ENCODE results near the gene RBM45.

The RBM45 gene

GRCh38 chr2:178101321-178102079 is 10.7 kb upstream of the RBM45 start:
- in situ Hi-C loops (cut with MboI; ENCODE audit: low pct_unique_long_range_greater_than_20kb, low sequenced_read_pairs) = no loop called here
- no peak for DNase-seq

GRCh38 chr2:178105566-178105965 is 6.7 kb upstream of the RBM45 start:
- in situ Hi-C loops (cut with MboI; ENCODE audit: low pct_unique_long_range_greater_than_20kb, low sequenced_read_pairs) = no loop called here

GRCh38 chr2:178106053-178106452 is 6.2 kb upstream of the RBM45 start:
- in situ Hi-C loops (cut with MboI; ENCODE audit: low pct_unique_long_range_greater_than_20kb, low sequenced_read_pairs) = no loop called here
- DNase-seq = no peak

More at GRCh38 chr2:178105566-178105965, 6.7 kb upstream of the RBM45 start:
- DNase-seq = no peak

GRCh38 chr2:178108176-178108575 is 4.1 kb upstream of the RBM45 start:
- no peak for DNase-seq
- in situ Hi-C loops (cut with MboI; ENCODE audit: low pct_unique_long_range_greater_than_20kb, low sequenced_read_pairs) = no loop called here

DNA sequence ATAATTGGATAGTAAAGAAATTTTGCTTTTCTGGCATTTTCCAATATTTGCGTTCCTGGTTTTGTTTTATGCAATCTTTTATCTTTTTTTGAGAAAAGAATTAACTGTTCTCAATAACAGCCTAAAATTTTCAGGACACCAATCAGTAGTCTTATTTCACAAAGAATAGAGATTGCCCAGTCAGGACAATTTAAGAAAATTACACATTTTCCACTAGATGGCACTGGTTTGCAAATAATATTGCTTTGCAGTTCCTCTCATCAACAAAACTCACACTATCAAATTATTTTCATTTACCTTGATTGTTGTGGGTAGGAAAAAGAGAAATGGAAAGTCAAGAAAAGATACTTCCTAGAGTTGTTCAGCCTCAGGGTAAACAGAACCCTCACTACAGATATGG is 2.4 kb upstream of the RBM45 start:
- in situ Hi-C loops (cut with MboI; ENCODE audit: low pct_unique_long_range_greater_than_20kb, low sequenced_read_pairs) = no loop called here
- peak; percentile 68 for DNase-seq

- DNase-seq = no peak
- in situ Hi-C loops (cut with MboI; ENCODE audit: low pct_unique_long_range_greater_than_20kb, low sequenced_read_pairs) = no loop called here
These were observed 1.6 kb upstream of the RBM45 start for GRCh38 chr2:178110681-178111080.

GRCh38 chr2:178111743-178112142 is 494 bp upstream of the RBM45 start:
- no peak for DNase-seq
- in situ Hi-C loops (cut with MboI; ENCODE audit: low pct_unique_long_range_greater_than_20kb, low sequenced_read_pairs) = no loop called here

DNA sequence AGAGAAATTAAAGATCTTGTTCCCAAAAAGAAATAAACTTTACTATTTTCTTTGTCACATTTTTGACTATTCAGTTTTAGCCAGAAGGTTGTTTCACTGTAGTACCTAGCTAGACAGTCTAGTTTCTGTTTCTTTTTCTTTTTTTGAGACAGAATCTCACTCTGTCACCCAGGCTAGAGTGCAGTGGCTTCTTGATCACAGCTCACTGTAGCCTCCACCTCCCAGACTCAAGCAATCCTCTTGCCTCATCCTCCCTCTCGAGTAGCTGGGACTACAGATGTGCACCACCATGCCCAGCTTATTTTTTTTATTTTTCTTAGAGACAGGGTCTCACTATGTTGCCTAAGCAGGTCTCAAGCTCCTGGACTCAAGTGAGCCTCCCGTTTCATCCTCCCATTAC is 2.2 kb downstream of the RBM45 start:
- no peak for DNase-seq
- in situ Hi-C loops (cut with MboI; ENCODE audit: low pct_unique_long_range_greater_than_20kb, low sequenced_read_pairs) = no loop called here

DNA sequence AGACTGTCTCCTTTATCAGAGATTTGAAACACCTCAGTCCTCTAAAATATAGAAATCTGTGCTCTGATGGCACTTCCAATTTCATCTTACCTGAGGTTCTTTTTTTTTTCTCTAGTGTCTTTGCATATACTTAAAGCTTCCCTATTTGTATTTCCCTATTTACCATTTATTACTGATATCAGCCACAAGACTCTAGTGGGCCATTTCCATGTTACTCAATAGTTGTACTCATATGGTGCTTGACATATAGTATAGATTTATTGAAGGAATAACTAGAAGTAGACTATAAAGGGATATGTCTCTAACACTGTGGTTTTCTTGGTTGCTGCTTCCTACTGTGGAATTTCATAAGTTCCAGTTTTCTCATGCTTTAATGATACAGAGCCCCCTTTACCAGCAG is 3.0 kb downstream of the RBM45 start:
- no peak for DNase-seq
- in situ Hi-C loops (cut with MboI; ENCODE audit: low pct_unique_long_range_greater_than_20kb, low sequenced_read_pairs) = no loop called here

DNA sequence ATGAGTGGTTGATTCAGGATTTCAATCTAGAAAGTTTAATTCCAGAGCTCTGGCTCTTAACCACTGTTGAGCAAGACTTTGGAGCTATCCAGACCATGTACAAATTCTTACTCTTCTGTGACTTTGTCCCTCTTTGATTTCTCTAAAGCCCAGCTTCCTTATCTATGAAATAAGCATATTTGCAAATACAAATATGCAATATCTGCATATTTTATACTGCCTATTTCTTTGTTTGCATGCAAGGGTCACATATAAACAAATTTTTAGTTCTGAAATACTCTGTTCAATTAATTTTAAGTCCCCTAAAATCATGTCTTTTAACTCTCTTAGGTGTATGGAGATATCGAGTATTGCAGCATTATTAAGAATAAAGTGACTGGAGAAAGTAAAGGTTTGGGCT is 5.5 kb downstream of the RBM45 start:
- in situ Hi-C loops (cut with MboI; ENCODE audit: low pct_unique_long_range_greater_than_20kb, low sequenced_read_pairs) = no loop called here
- no peak for DNase-seq

DNA sequence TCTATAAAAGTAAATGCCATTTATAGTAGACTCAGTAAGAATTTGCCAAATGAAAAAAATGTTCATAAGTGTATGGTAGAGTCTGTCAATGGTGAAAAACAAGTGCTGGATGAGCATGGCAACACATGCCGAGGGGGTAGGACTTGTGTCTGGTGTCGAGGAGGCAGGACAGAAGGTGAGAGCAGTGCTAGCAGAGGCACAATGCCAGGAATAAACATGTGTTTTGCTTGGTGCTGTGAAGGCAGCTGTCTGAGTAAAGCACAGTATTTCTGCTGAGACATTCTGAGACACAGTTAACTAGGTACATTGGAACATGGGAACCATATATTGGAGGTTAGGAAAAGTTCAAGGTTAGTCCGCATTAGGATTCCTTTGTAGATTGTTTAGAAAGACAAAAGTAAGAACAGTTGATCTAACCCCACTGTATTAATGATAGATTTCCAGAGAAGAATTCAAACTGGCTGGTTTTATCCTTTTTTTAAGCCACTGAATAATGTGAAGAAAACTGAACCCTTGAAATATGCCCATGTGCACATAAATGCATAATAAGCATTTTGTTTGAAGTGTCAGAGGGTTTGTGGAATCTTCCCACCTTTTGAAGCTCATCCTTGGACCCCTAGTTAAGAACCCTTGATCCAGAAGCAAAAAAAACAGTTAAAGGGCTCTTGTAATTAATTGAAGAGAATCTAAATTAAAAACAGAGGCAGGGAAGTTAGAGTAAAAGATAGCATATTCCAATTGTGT is 7.1 kb downstream of the RBM45 start:
- no peak for DNase-seq
- in situ Hi-C loops (cut with MboI; ENCODE audit: low pct_unique_long_range_greater_than_20kb, low sequenced_read_pairs) = no loop called here

DNA sequence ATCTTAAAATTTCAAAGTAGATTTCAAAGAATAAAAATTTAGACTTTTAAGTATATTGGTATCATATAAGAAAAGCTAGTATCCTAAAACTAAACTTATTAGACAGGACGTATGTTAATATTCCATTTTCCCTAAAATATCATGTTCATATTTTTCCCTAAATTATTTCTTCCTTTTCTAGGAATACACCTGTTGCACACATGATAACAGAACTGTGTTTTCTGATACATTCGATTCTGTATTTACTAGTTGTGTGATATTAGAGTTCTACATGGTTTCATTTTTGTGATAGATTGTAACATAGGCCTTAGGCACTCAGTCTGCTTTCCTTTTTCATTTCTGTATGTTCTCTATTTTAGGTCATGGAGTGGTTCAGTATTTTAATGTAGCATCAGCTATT is 10.9 kb downstream of the RBM45 start:
- in situ Hi-C loops (cut with MboI; ENCODE audit: low pct_unique_long_range_greater_than_20kb, low sequenced_read_pairs) = no loop called here
- DNase-seq = no peak

- no peak for DNase-seq
- in situ Hi-C loops (cut with MboI; ENCODE audit: low pct_unique_long_range_greater_than_20kb, low sequenced_read_pairs) = no loop called here
These were observed 12.9 kb downstream of the RBM45 start for GRCh38 chr2:178125125-178125524.

GRCh38 chr2:178125862-178126261 is 13.6 kb downstream of the RBM45 start:
- in situ Hi-C loops (cut with MboI; ENCODE audit: low pct_unique_long_range_greater_than_20kb, low sequenced_read_pairs) = no loop called here
- DNase-seq = no peak

DNA sequence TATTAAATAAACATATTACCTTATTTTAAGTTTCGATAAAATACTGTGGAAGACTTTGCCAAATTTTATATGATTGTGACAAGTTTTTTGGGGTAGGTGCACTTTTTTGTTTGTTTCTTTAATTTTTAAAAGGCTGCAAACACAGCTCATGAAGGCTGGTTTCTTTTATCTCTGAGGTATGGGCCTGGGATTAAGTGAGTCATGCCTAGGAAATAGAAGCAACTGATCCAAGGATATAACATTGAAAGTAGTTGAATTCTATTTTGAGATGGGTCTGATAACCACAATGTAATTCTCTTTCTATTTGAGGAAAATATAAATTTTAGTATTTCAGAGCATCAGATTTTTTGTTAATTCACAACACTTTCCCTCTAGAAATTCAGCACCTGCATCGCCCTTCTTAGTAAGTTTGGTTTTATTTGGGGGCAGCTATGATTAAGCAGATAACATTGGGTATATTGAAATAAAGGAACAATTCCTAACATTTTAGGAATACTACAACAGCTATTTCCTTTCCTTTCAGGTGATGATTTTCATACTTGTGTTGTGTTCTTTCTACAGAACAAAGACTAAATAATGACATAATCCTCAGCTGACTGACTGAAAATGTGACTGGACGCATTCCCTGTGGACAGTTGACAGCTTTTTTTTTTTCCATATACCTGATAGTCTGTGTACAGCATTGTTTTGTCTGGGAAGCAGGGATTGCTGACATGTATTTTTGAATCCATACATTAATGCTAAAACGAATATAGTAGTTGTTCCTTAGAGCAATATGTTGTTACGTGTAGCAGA is 16.8 kb downstream of the RBM45 start:
- no peak for DNase-seq
- in situ Hi-C loops (cut with MboI; ENCODE audit: low pct_unique_long_range_greater_than_20kb, low sequenced_read_pairs) = no loop called here

GRCh38 chr2:178136321-178137025 is 24.2 kb downstream of the RBM45 start:
- in situ Hi-C loops (cut with MboI; ENCODE audit: low pct_unique_long_range_greater_than_20kb, low sequenced_read_pairs) = no loop called here
- DNase-seq = no peak

DNA sequence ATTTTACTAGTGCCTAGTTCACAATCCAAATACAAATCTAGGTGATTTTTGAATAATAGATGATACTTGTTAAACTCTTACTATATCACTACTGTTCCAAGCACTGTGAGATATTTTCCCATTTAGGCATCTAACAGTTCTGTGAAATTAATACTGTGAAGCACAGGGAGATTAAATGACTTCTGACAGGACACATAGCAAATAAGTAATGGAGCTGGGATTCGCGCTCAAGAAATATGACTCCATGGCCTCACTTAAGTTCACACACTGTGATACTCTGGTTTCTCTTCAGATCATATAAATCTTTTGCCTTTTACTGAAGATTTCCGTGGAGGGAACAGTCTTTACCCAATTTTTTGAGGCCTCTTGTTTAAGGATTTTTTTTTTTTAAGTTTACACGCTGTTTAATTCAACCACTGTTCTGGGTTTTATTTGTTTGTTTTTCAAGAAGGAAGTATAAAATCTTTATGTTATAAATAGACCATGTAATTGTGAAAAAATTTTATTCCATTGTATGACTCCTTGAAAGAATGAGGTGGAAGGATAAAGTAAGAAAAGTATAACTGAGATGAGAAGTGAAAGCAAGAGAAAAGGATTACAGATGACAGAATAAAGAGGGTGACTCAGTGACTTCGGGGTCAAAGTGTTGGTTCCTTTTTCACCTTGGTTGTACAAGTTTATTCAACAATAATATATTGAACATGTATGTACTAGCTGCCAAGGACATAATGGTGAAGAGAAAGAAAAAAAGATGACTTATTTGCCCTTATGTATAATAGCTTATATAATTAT is 30.2 kb downstream of the RBM45 start:
- no peak for DNase-seq

GRCh38 chr2:178143481-178143880 is 31.2 kb downstream of the RBM45 start:
- DNase-seq = no peak
- in situ Hi-C loops (cut with MboI; ENCODE audit: low pct_unique_long_range_greater_than_20kb, low sequenced_read_pairs) = no loop called here

More for the DNA sequence above, 30.2 kb downstream of the RBM45 start:
- in situ Hi-C loops (cut with MboI; ENCODE audit: low pct_unique_long_range_greater_than_20kb, low sequenced_read_pairs) = no loop called here

DNA sequence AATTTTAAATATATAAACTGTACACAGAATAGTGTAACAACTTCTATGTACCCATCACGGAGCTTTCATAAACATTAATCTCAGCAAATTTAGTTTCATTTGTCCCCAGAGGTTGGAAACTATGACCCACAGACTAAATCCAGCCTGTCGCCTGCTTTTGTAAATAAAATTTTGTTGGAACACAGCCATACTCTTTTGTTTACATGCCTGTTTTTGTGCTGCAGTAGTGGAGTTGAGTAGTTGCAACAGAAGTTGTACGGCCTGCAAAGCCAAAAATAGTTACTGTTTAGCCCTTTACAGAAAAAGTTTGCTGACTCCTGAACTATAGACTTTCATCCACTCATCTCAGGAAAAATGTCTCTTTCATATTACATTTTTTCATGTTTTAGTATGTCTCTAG is 39.8 kb downstream of the RBM45 start:
- in situ Hi-C loops (cut with MboI; ENCODE audit: low pct_unique_long_range_greater_than_20kb, low sequenced_read_pairs) = no loop called here
- DNase-seq = no peak
